DMS114 treated with DMSO at 0.1 percent for 48 hours (cell line): Measurements from ENCODE around the gene DOCK2.
"Not testable (repeated sequence)": the region's sequence is repeated elsewhere in the genome, so short reads cannot be mapped to it uniquely, and the experiment has no call there.

Source experiments
- DNase-seq: peaks from one replicate; lab custom pipeline; 2025; ENCODE audit not compliant: unreplicated experiment; lab: John Stamatoyannopoulos, UW

DOCK2 gene

GRCh38 chr5:169753795-169754194 is 116.7 kb downstream of the DOCK2 start:
- no peak for DNase-seq

- DNase-seq, result no peak
These were observed 117.7 kb downstream of the DOCK2 start for GRCh38 chr5:169754737-169755136.

- DNase-seq, result no peak
These were observed 119.1 kb downstream of the DOCK2 start for GRCh38 chr5:169756071-169756765.

GRCh38 chr5:169757016-169757415 is 119.9 kb downstream of the DOCK2 start:
- DNase-seq, result no peak

- DNase-seq, result no peak
These were observed 121.8 kb downstream of the DOCK2 start for GRCh38 chr5:169758886-169759285.

GRCh38 chr5:169760229-169760628 is 123.2 kb downstream of the DOCK2 start:
- no peak for DNase-seq

- DNase-seq, result no peak
These were observed 125.4 kb downstream of the DOCK2 start for GRCh38 chr5:169762338-169763095.

GRCh38 chr5:169763376-169764017 is 126.4 kb downstream of the DOCK2 start:
- DNase-seq, result no peak

GRCh38 chr5:169764018-169764378 is 126.9 kb downstream of the DOCK2 start:
- DNase-seq, result no peak

GRCh38 chr5:169765176-169765996 is 128.3 kb downstream of the DOCK2 start:
- DNase-seq, result no peak

GRCh38 chr5:169766943-169767342 is 129.9 kb downstream of the DOCK2 start:
- DNase-seq, result not testable (repeated sequence)

GRCh38 chr5:169767938-169768337 is 130.9 kb downstream of the DOCK2 start:
- no peak for DNase-seq

- no peak for DNase-seq
These were observed 131.3 kb downstream of the DOCK2 start for GRCh38 chr5:169768416-169768815.

GRCh38 chr5:169770109-169770508 is 133.0 kb downstream of the DOCK2 start:
- DNase-seq, result no peak

GRCh38 chr5:169772256-169772655 is 135.2 kb downstream of the DOCK2 start:
- no peak for DNase-seq

GRCh38 chr5:169772688-169773087 is 135.6 kb downstream of the DOCK2 start:
- DNase-seq, result no peak

GRCh38 chr5:169777159-169777558 is 140.1 kb downstream of the DOCK2 start:
- no peak for DNase-seq

- no peak for DNase-seq
These were observed 141.8 kb downstream of the DOCK2 start for GRCh38 chr5:169778622-169779596.

- DNase-seq, result no peak
These were observed 144.6 kb downstream of the DOCK2 start for GRCh38 chr5:169781420-169782345.
